Mesenchymal stem cell (in vitro differentiated cells and primary cell): ENCODE data around the gene ASXL2.
"Not testable (repeated sequence)": the region's sequence is repeated elsewhere in the genome, so short reads cannot be mapped to it uniquely, and the experiment has no call there.

Experiments used
- DNase-seq: peaks from one replicate; pipeline ENCODE4 v3.0.0-alpha.2; 2013
- H2AFZ ChIP-seq: one replicate; pipeline ENCODE4 v1.6.1; 2013; ENCODE audit warnings: low read depth, mild to moderate bottlenecking, control low read depth, inconsistent platforms, low read length, moderate library complexity
- H2AK5ac ChIP-seq: 2 replicates; pipeline ENCODE4 v1.6.1; 2013; ENCODE audit warnings: low read length, moderate library complexity, mild to moderate bottlenecking, inconsistent platforms; ENCODE audit not compliant: severe bottlenecking
- H2BK120ac ChIP-seq: one replicate; pipeline ENCODE4 v1.6.1; 2013; ENCODE audit warnings: low read depth, mild to moderate bottlenecking, inconsistent platforms, low read length, moderate library complexity
- H2BK12ac ChIP-seq, 2 experiments: one replicate each; pipeline ENCODE4 v1.6.1; 2013; ENCODE audit warnings: inconsistent platforms in 2 of 2, low read length in 2 of 2, mild to moderate bottlenecking in 2 of 2, moderate library complexity in 2 of 2, control low read depth in 1 of 2
- H2BK15ac ChIP-seq: one replicate; pipeline ENCODE4 v1.6.1; 2013; ENCODE audit warnings: mild to moderate bottlenecking, low read depth, inconsistent platforms; ENCODE audit not compliant: poor library complexity, severe bottlenecking
- H2BK5ac ChIP-seq: 2 replicates; pipeline ENCODE4 v1.6.1; 2013; ENCODE audit warnings: low read depth, mild to moderate bottlenecking, low read length, control low read depth, inconsistent platforms; ENCODE audit not compliant: poor library complexity, severe bottlenecking
- H3K14ac ChIP-seq, 2 experiments: one replicate each; pipeline ENCODE4 v1.6.1; 2013; ENCODE audit warnings: inconsistent platforms in 2 of 2, low read length in 2 of 2, control low read depth in 1 of 2, mild to moderate bottlenecking in 1 of 2, moderate library complexity in 1 of 2
- H3K18ac ChIP-seq, 2 experiments: one replicate each; pipeline ENCODE4 v1.6.1; 2013; ENCODE audit warnings: inconsistent platforms in 2 of 2, low read length in 2 of 2, control low read depth in 1 of 2, low read depth in 1 of 2, mild to moderate bottlenecking in 1 of 2
- H3K23ac ChIP-seq, 2 experiments: one replicate each; pipeline ENCODE4 v1.6.1; 2013; ENCODE audit warnings: inconsistent platforms in 2 of 2, low read length in 2 of 2, mild to moderate bottlenecking in 2 of 2, moderate library complexity in 2 of 2, control low read depth in 1 of 2
- H3K27ac ChIP-seq: 2 replicates; pipeline ENCODE4 v1.5.1; 2013; ENCODE audit warnings: mild to moderate bottlenecking, moderate library complexity, low read length, control low read depth, inconsistent platforms; ENCODE audit not compliant: poor library complexity, severe bottlenecking
- H3K27me3 ChIP-seq, 2 experiments: 2 replicates each; pipeline versions ENCODE4 v1.6.1 to v1.7.0; 2013; ENCODE audit warnings: low read length in 2 of 2, mild to moderate bottlenecking in 2 of 2, moderate library complexity in 2 of 2, control low read depth in 1 of 2, inconsistent platforms in 1 of 2; ENCODE audit not compliant: control insufficient read depth in 1 of 2, insufficient read depth in 1 of 2
- H3K36me3 ChIP-seq, 2 experiments: 2 replicates each; pipeline versions ENCODE4 v1.6.1 to v1.7.0; 2013; ENCODE audit warnings: low read length in 2 of 2, control low read depth in 1 of 2, inconsistent platforms in 1 of 2, low read depth in 1 of 2, mild to moderate bottlenecking in 1 of 2; ENCODE audit not compliant: insufficient read depth in 2 of 2, control insufficient read depth in 1 of 2
- H3K4ac ChIP-seq, 2 experiments: one replicate each; pipeline ENCODE4 v1.6.1; 2013; ENCODE audit warnings: inconsistent platforms in 2 of 2, low read length in 2 of 2, mild to moderate bottlenecking in 2 of 2, moderate library complexity in 2 of 2, control low read depth in 1 of 2, low read depth in 1 of 2
- H3K4me1 ChIP-seq: 2 replicates; pipeline ENCODE4 v1.6.1; 2013; ENCODE audit warnings: low read depth, low read length, control low read depth; ENCODE audit not compliant: control insufficient read depth, insufficient read depth
- H3K4me2 ChIP-seq: 2 replicates; pipeline ENCODE4 v1.6.1; 2013; ENCODE audit warnings: low read length, mild to moderate bottlenecking, inconsistent platforms; ENCODE audit not compliant: poor library complexity, severe bottlenecking
- H3K4me3 ChIP-seq, 2 experiments: 2 replicates each; pipeline versions ENCODE4 v1.5.1 to v1.7.0; 2013; ENCODE audit warnings: low read length in 2 of 2, mild to moderate bottlenecking in 2 of 2, control low read depth in 1 of 2, low read depth in 1 of 2; ENCODE audit not compliant: insufficient read depth in 1 of 2
- H3K79me1 ChIP-seq: replicated peaks from 2 replicates; pipeline ENCODE4 v1.6.1; 2013; ENCODE audit warnings: mild to moderate bottlenecking, control low read depth, low read length, inconsistent platforms; ENCODE audit not compliant: poor library complexity, severe bottlenecking
- H3K9ac ChIP-seq: 2 replicates; pipeline ENCODE4 v1.7.0; 2013; ENCODE audit warnings: mild to moderate bottlenecking, low read length, moderate library complexity
- H3K9me3 ChIP-seq: 2 replicates; pipeline ENCODE4 v1.7.0; 2013; ENCODE audit warnings: mild to moderate bottlenecking, low read length; ENCODE audit not compliant: control insufficient read depth
- H4K8ac ChIP-seq: one replicate; pipeline ENCODE4 v1.6.1; 2013; ENCODE audit warnings: inconsistent platforms, mild to moderate bottlenecking, low read length, moderate library complexity
- H4K91ac ChIP-seq: one replicate; pipeline ENCODE4 v1.6.1; 2013; ENCODE audit warnings: mild to moderate bottlenecking, low read length, inconsistent platforms
- WGBS: methylation state at CpG from one replicate; pipeline ENCODE4 v1.1.7; 2013; ENCODE audit warnings: mixed read lengths; 5-methylcytosine and 5-hydroxymethylcytosine counted together

Gene ASXL2

GRCh38 chr2:25915944-25916772 is 37.9 kb upstream of the ASXL2 start:
- H2AK5ac ChIP-seq, H3K23ac ChIP-seq, H2BK5ac ChIP-seq, H4K8ac ChIP-seq, H3K4ac ChIP-seq, H3K4me2 ChIP-seq, H4K91ac ChIP-seq, H3K9ac ChIP-seq, H3K14ac ChIP-seq, H3K27me3 ChIP-seq, H3K4me1 ChIP-seq, H3K36me3 ChIP-seq, H3K9me3 ChIP-seq, H3K27ac ChIP-seq, H2BK12ac ChIP-seq, H2BK120ac ChIP-seq, H3K79me1 ChIP-seq, DNase-seq, H2BK15ac ChIP-seq, H3K4me3 ChIP-seq, H3K18ac ChIP-seq, H2AFZ ChIP-seq: not testable (repeated sequence)
- WGBS = 72% methylated on average over 14 of the region's 16 CpGs

GRCh38 chr2:25915411-25915810 is 37.1 kb upstream of the ASXL2 start:
- 94% methylated on average over 21 of the region's 33 CpGs for WGBS
- not testable (repeated sequence) for H3K9ac ChIP-seq, H2BK120ac ChIP-seq

GRCh38 chr2:25913696-25913973 is 35.3 kb upstream of the ASXL2 start:
- H3K27ac ChIP-seq = peak overlapping the region; percentile 13
- not testable (repeated sequence) for H2AFZ ChIP-seq, H4K91ac ChIP-seq, DNase-seq, H3K4me1 ChIP-seq, H3K23ac ChIP-seq, H3K18ac ChIP-seq, H2BK5ac ChIP-seq, H2BK120ac ChIP-seq, H3K27me3 ChIP-seq, H3K79me1 ChIP-seq, H2BK12ac ChIP-seq, H3K36me3 ChIP-seq, H3K9me3 ChIP-seq, H3K4ac ChIP-seq, H2AK5ac ChIP-seq, H3K4me3 ChIP-seq, H2BK15ac ChIP-seq, H3K4me2 ChIP-seq, H3K9ac ChIP-seq, H3K14ac ChIP-seq
- H4K8ac ChIP-seq = peak overlapping the region; percentile 23
- WGBS = 81% methylated on average over 9 of the region's 9 CpGs

More at GRCh38 chr2:25915411-25915810, 37.1 kb upstream of the ASXL2 start:
- not testable (repeated sequence) for H4K91ac ChIP-seq, DNase-seq, H3K18ac ChIP-seq, H3K9me3 ChIP-seq, H2BK15ac ChIP-seq, H3K27me3 ChIP-seq, H3K4me2 ChIP-seq, H3K4ac ChIP-seq, H3K23ac ChIP-seq, H2AFZ ChIP-seq, H3K4me3 ChIP-seq, H2BK12ac ChIP-seq, H3K27ac ChIP-seq, H3K79me1 ChIP-seq, H3K36me3 ChIP-seq, H4K8ac ChIP-seq, H3K4me1 ChIP-seq, H2BK5ac ChIP-seq, H2AK5ac ChIP-seq, H3K14ac ChIP-seq

- H3K36me3 ChIP-seq = no peaks in the 10 kb centered on the region
- H3K4me3 ChIP-seq = no peak overlapping the region
- no peaks in the 10 kb centered on the region for H3K27me3 ChIP-seq
- no peak overlapping the region for H4K8ac ChIP-seq
- no peak overlapping the region for H4K91ac ChIP-seq
- peak overlapping the region; percentile 13 for H3K27ac ChIP-seq
- H3K18ac ChIP-seq = no peak overlapping the region
- no peaks in the 10 kb centered on the region for H3K9me3 ChIP-seq
- peak; percentile 22 for DNase-seq
- no peak overlapping the region for H3K14ac ChIP-seq
- no peak overlapping the region for H2AFZ ChIP-seq
- H3K4me1 ChIP-seq = peaks cover 2% of the 10 kb centered on the region
- no peak overlapping the region for H3K23ac ChIP-seq
- H2BK120ac ChIP-seq = no peak overlapping the region
- no peak overlapping the region for H2AK5ac ChIP-seq
- 8% methylated on average over 7 of the region's 10 CpGs for WGBS
- H2BK15ac ChIP-seq = peak overlapping the region; percentile 67
- H3K9ac ChIP-seq = no peak overlapping the region
- H3K4me2 ChIP-seq = peak overlapping the region; percentile 2
- no peak overlapping the region for H2BK12ac ChIP-seq
- no peak overlapping the region for H3K4ac ChIP-seq
- no peak overlapping the region for H2BK5ac ChIP-seq
- no peaks in the 10 kb centered on the region for H3K79me1 ChIP-seq
Observed at GRCh38 chr2:25912851-25913695, 34.8 kb upstream of the ASXL2 start.
